CD14-positive monocyte (primary cell): ENCODE data around the gene AVL9. TPM values are rescaled to one million over a fixed set of nuclear protein-coding genes. Genes with fewer than 3 reads are reported as not detected.
"Not testable (repeated sequence)": the region's sequence is repeated elsewhere in the genome, so short reads cannot be mapped to it uniquely, and the experiment has no call there.

Source experiments
- DNase-seq, 3 donors: peaks; one replicate each; pipeline ENCODE4 v3.0.0-alpha.2; 2011 to 2022
- H2AFZ ChIP-seq: 2 replicates; pipeline ENCODE4 v1.6.0; 2012; ENCODE audit warnings: mild to moderate bottlenecking, low read depth, low read length, inconsistent platforms; ENCODE audit not compliant: insufficient read depth, poor library complexity, severe bottlenecking
- H3K27ac ChIP-seq, 2 donors: 1 replicate in 1 of 2; 2 replicates in 1 of 2; pipeline ENCODE4 v1.5.1; 2012 to 2013; ENCODE audit warnings: low read length in 2 of 2, control low read depth in 1 of 2, inconsistent platforms in 1 of 2, low read depth in 1 of 2, mild to moderate bottlenecking in 1 of 2
- H3K27me3 ChIP-seq, 2 donors: one replicate each; pipeline versions ENCODE4 v1.6.0 to v1.6.1; 2011 to 2013; ENCODE audit warnings: low read length in 2 of 2; ENCODE audit not compliant: control insufficient read depth in 2 of 2, insufficient read depth in 2 of 2
- H3K36me3 ChIP-seq, 2 donors: replicated peaks in 1 of 2; 1 replicate in 1 of 2; 2 replicates in 1 of 2; pipeline versions ENCODE4 v1.5.1 to v1.6.1; 2012 to 2013; ENCODE audit warnings: low read length in 2 of 2, control low read depth in 1 of 2, inconsistent platforms in 1 of 2, mild to moderate bottlenecking in 1 of 2; ENCODE audit not compliant: insufficient read depth in 2 of 2, control insufficient read depth in 1 of 2
- H3K4me1 ChIP-seq, 2 donors: 1 replicate in 1 of 2; 2 replicates in 1 of 2; pipeline versions ENCODE4 v1.5.1 to v1.6.1; 2012 to 2013; ENCODE audit warnings: low read length in 2 of 2, control low read depth in 1 of 2, inconsistent platforms in 1 of 2, mild to moderate bottlenecking in 1 of 2, moderate library complexity in 1 of 2; ENCODE audit not compliant: insufficient read depth in 2 of 2, control insufficient read depth in 1 of 2
- H3K4me2 ChIP-seq: replicated peaks from 2 replicates; pipeline ENCODE3; 2012; ENCODE audit warnings: low read length, moderate library complexity, mild to moderate bottlenecking; ENCODE audit not compliant: poor library complexity, severe bottlenecking; ENCODE audit errors: extremely low read depth
- H3K4me3 ChIP-seq, 3 experiments: fragments of 200-600 bp in 1 of 3; sonication (generic) in 1 of 3; replicated peaks in 1 of 3; 1 replicate in 2 of 3; 2 replicates in 1 of 3; pipeline ENCODE4 v1.5.1; 2011 to 2013; ENCODE audit warnings: low read length in 3 of 3, mild to moderate bottlenecking in 3 of 3, control low read depth in 2 of 3, low read depth in 2 of 3, inconsistent platforms in 1 of 3, moderate library complexity in 1 of 3
- H3K79me2 ChIP-seq: 2 replicates; pipeline ENCODE4 v1.6.0; 2012; ENCODE audit warnings: mild to moderate bottlenecking, control low read depth, inconsistent platforms, low read length, moderate library complexity; ENCODE audit not compliant: insufficient read depth
- H3K9ac ChIP-seq: 2 replicates; pipeline ENCODE4 v1.6.0; 2017; ENCODE audit warnings: low read length, mild to moderate bottlenecking; ENCODE audit not compliant: insufficient read depth, poor library complexity, severe bottlenecking
- H3K9me3 ChIP-seq, 2 donors: replicated peaks in 1 of 2; 1 replicate in 1 of 2; 2 replicates in 1 of 2; pipeline versions ENCODE4 v1.5.1 to v1.6.1; 2012 to 2013; ENCODE audit warnings: low read length in 2 of 2, control low read depth in 1 of 2; ENCODE audit not compliant: control insufficient read depth in 1 of 2, insufficient read depth in 1 of 2
- H4K20me1 ChIP-seq: 2 replicates; pipeline ENCODE4 v1.6.0; 2012; ENCODE audit warnings: mild to moderate bottlenecking, low read length, control low read depth, moderate library complexity; ENCODE audit not compliant: insufficient read depth
- H3K27ac Mint-ChIP-seq, 7 donors: one replicate each; pipeline ENCODE4 v1.8.0; 2020; ENCODE audit warnings: mild to moderate bottlenecking in 7 of 7, mixed read lengths in 7 of 7, moderate library complexity in 6 of 7, inconsistent platforms in 2 of 7
- H3K27me3 Mint-ChIP-seq, 3 donors: one replicate each; pipeline ENCODE4 v1.8.0; 2021 to 2022; ENCODE audit warnings: low read depth in 3 of 3, mild to moderate bottlenecking in 3 of 3, mixed read lengths in 3 of 3, moderate library complexity in 3 of 3, inconsistent platforms in 1 of 3
- H3K36me3 Mint-ChIP-seq, 2 donors: one replicate each; pipeline ENCODE4 v1.8.0; 2020; ENCODE audit warnings: mixed read lengths in 2 of 2, inconsistent platforms in 1 of 2, mild to moderate bottlenecking in 1 of 2
- H3K4me1 Mint-ChIP-seq: one replicate; pipeline ENCODE4 v1.8.0; 2020; ENCODE audit warnings: mild to moderate bottlenecking, mixed read lengths
- H3K4me3 Mint-ChIP-seq, 2 donors: one replicate each; pipeline ENCODE4 v1.8.0; 2020; ENCODE audit warnings: mild to moderate bottlenecking in 2 of 2, mixed read lengths in 2 of 2, moderate library complexity in 1 of 2
- H3K9me3 Mint-ChIP-seq, 7 donors: one replicate each; pipeline ENCODE4 v1.8.0; 2020 to 2022; ENCODE audit warnings: mixed read lengths in 7 of 7, mild to moderate bottlenecking in 6 of 7, moderate library complexity in 6 of 7, inconsistent platforms in 2 of 7
- WGBS: methylation state at CpG from one replicate; pipeline ENCODE4 v1.1.5; 2013; ENCODE audit warnings: missing lambda C conversion rate; ENCODE audit not compliant: insufficient coverage; 5-methylcytosine and 5-hydroxymethylcytosine counted together
- intact Hi-C, 2 donors: fragments of 100-400 bp; cut with micrococcal nuclease; formaldehyde crosslinking; loops; one replicate each; pipeline versions ENCODE4 v1.15.0 to v1.15.1; 2023
- polyA plus RNA-seq, 3 donors: library from polyadenylated mRNA; depleted of rRNA in 1 of 3; unstranded in 2 of 3; stranded (reverse) in 1 of 3; fragments of 300-500 nt in 2 of 3; fragments of >200 nt in 1 of 3; fragmentation: Illumina TruSeq in 2 of 3; gene quantifications; 1 replicate in 2 of 3; 2 replicates in 1 of 3; pipeline ENCODE4 v1.2.3, GENCODE V29; 2012 to 2021

Gene AVL9
- polyA plus RNA-seq, 3 donors = 16.3 to 17.1 (median 16.8) TPM

GRCh38 chr7:32636725-32637462 lies 141.6 kb downstream of the AVL9 start:
- WGBS = 98% methylated on average over 4 of the region's 5 CpGs
- H3K27ac ChIP-seq, intact Hi-C loops, H3K4me3 Mint-ChIP-seq, H3K4me2 ChIP-seq, H3K36me3 Mint-ChIP-seq, H3K36me3 ChIP-seq, H3K9ac ChIP-seq, H3K4me3 ChIP-seq, H3K79me2 ChIP-seq, H4K20me1 ChIP-seq, H3K27me3 Mint-ChIP-seq, H3K27me3 ChIP-seq, H3K9me3 ChIP-seq, DNase-seq, H2AFZ ChIP-seq: not testable (repeated sequence)
- Mint-ChIP-seq H3K4me1 (peaks cover 20% of the 10 kb centered on the region), H3K27ac (peak overlapping the region in 1 of 7 donors; percentile 19), H3K9me3 (peaks cover 0 to 13% (median 0%) of the 10 kb centered on the region in 7 donors)
- H3K4me1 ChIP-seq = peaks cover 16 to 23% of the 10 kb centered on the region in 2 donors

GRCh38 chr7:32637611-32638010 lies 142.3 kb downstream of the AVL9 start:
- intact Hi-C loops, H3K27ac Mint-ChIP-seq, H3K79me2 ChIP-seq, H3K27me3 Mint-ChIP-seq, H3K4me3 ChIP-seq, H3K4me3 Mint-ChIP-seq, H3K4me2 ChIP-seq, H3K36me3 Mint-ChIP-seq, H3K9ac ChIP-seq, H3K27ac ChIP-seq, H3K36me3 ChIP-seq, H3K27me3 ChIP-seq, DNase-seq, H4K20me1 ChIP-seq, H3K9me3 ChIP-seq, H2AFZ ChIP-seq: not testable (repeated sequence)
- H3K9me3 Mint-ChIP-seq = peaks cover 0 to 13% (median 4%) of the 10 kb centered on the region in 7 donors
- peaks cover 20% of the 10 kb centered on the region for H3K4me1 Mint-ChIP-seq
- peaks cover 16 to 23% of the 10 kb centered on the region in 2 donors for H3K4me1 ChIP-seq

Other genes starting within 250 kb of the AVL9 start
- gene LSM5, start 5.1 kb upstream of the AVL9 start, polyA plus RNA-seq = 10 to 100 TPM; 16.4 to 81.1 (median 78.2) TPM